ENCODE measurements around the gene PIK3R2. TPM values are rescaled to one million over a fixed set of nuclear protein-coding genes. Genes with fewer than 3 reads are reported as not detected.
A peak's percentile ranks its signal among the peaks of the same experiment; 100 is the strongest.

Gene PIK3R2
- total and polyA plus RNA-seq, 2 of the 13 experiments (the other 11 are each of a cell fraction or from before 2014, with no cell fraction given) = 18.6 to 25.3 TPM

DNA sequence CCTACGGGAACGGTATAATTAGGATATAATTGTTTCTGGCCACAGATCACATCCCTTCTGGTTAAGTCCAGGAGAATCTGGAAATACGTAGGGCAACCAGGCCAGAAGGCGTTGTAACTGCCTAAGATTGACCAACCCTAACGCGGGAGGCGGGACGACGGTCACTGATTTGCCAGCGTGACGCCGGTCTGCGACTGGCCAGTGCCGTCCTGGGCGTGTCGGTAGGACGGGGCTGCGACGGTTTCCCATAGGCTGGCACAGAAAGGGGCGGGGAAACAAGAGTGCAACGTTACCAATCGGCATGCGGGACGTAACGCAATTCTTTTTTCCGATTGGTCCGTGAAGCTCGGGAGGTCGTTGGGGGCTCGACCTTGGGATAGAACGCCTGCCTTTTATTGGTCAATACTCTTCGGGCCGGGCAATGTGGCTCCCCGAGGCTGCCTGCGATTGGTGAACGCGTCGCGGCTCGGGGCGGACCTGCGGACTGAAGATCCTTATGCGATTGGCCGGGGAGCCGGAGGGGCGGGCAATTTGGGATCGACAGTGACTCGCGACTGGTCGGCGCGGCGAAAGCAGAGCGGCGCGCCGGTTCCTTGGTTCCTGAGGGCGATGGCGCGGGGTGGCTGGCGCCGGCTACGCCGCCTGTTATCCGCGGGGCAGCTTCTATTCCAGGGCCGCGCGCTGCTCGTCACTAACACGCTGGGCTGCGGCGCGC is 39.9 kb downstream of the PIK3R2 start, which contains the start of gene MPV17L2 (continued):
- TF ChIP-seq, protein P1, sequence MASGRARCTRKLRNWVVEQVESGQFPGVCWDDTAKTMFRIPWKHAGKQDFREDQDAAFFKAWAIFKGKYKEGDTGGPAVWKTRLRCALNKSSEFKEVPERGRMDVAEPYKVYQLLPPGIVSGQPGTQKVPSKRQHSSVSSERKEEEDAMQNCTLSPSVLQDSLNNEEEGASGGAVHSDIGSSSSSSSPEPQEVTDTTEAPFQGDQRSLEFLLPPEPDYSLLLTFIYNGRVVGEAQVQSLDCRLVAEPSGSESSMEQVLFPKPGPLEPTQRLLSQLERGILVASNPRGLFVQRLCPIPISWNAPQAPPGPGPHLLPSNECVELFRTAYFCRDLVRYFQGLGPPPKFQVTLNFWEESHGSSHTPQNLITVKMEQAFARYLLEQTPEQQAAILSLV (CRISPR knock-in tag; IDR thresholded peaks at IDR 0.05; ENCODE audit: borderline replicate concordance) = no peak
- no peak for TF ChIP-seq RFX1 (IDR thresholded peaks at IDR 0.05)
- TF ChIP-seq NCOA1 (CRISPR knock-in tag; IDR thresholded peaks at IDR 0.05) = peak; percentile 72; the same call in 1 of the 2 replicates
- TF ChIP-seq CBFB (CRISPR knock-in tag; IDR thresholded peaks at IDR 0.05) = no peak
- TF ChIP-seq ONECUT2 (CRISPR knock-in tag; IDR thresholded peaks at IDR 0.05) = no peak
- no peak for TF ChIP-seq CENPX (CRISPR knock-in tag; IDR thresholded peaks at IDR 0.05)
- TF ChIP-seq TBP (CRISPR knock-in tag; IDR thresholded peaks at IDR 0.05) = 0 out of 2 replicates have a peak, but pooled peaks have one; percentile 41
- TF ChIP-seq ZFY (CRISPR knock-in tag; IDR thresholded peaks at IDR 0.05) = peak; percentile 57
- TF ChIP-seq, protein P2, sequence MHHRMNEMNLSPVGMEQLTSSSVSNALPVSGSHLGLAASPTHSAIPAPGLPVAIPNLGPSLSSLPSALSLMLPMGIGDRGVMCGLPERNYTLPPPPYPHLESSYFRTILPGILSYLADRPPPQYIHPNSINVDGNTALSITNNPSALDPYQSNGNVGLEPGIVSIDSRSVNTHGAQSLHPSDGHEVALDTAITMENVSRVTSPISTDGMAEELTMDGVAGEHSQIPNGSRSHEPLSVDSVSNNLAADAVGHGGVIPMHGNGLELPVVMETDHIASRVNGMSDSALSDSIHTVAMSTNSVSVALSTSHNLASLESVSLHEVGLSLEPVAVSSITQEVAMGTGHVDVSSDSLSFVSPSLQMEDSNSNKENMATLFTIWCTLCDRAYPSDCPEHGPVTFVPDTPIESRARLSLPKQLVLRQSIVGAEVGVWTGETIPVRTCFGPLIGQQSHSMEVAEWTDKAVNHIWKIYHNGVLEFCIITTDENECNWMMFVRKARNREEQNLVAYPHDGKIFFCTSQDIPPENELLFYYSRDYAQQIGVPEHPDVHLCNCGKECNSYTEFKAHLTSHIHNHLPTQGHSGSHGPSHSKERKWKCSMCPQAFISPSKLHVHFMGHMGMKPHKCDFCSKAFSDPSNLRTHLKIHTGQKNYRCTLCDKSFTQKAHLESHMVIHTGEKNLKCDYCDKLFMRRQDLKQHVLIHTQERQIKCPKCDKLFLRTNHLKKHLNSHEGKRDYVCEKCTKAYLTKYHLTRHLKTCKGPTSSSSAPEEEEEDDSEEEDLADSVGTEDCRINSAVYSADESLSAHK (CRISPR knock-in tag; IDR thresholded peaks at IDR 0.05; ENCODE audit: borderline replicate concordance) = no peak
- TF ChIP-seq ARNTL (CRISPR knock-in tag; IDR thresholded peaks at IDR 0.05) = no peak
- TF ChIP-seq ZNF589 (CRISPR knock-in tag; conservative IDR thresholded peaks at IDR 0.05) = no peak
- TF ChIP-seq HNRNPUL1 (IDR thresholded peaks at IDR 0.05; ENCODE audit: low read depth, low read length) = no peak
- TF ChIP-seq, protein P3, sequence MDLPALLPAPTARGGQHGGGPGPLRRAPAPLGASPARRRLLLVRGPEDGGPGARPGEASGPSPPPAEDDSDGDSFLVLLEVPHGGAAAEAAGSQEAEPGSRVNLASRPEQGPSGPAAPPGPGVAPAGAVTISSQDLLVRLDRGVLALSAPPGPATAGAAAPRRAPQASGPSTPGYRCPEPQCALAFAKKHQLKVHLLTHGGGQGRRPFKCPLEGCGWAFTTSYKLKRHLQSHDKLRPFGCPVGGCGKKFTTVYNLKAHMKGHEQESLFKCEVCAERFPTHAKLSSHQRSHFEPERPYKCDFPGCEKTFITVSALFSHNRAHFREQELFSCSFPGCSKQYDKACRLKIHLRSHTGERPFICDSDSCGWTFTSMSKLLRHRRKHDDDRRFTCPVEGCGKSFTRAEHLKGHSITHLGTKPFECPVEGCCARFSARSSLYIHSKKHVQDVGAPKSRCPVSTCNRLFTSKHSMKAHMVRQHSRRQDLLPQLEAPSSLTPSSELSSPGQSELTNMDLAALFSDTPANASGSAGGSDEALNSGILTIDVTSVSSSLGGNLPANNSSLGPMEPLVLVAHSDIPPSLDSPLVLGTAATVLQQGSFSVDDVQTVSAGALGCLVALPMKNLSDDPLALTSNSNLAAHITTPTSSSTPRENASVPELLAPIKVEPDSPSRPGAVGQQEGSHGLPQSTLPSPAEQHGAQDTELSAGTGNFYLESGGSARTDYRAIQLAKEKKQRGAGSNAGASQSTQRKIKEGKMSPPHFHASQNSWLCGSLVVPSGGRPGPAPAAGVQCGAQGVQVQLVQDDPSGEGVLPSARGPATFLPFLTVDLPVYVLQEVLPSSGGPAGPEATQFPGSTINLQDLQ (CRISPR knock-in tag; IDR thresholded peaks at IDR 0.05) = no peak
- TF ChIP-seq HMG20B (CRISPR knock-in tag; conservative IDR thresholded peaks at IDR 0.05) = no peak
- no peak for TF ChIP-seq ZNF432 (CRISPR knock-in tag; IDR thresholded peaks at IDR 0.05; ENCODE audit: borderline replicate concordance)
- no peak for TF ChIP-seq ARID2 (CRISPR knock-in tag; IDR thresholded peaks at IDR 0.05; ENCODE audit: borderline replicate concordance)
- no peak for TF ChIP-seq ZNF263 (CRISPR knock-in tag; IDR thresholded peaks at IDR 0.05)
- TF ChIP-seq ZNF451 (CRISPR knock-in tag; IDR thresholded peaks at IDR 0.05) = no peak
- no peak for TF ChIP-seq ZNF224 (CRISPR knock-in tag; IDR thresholded peaks at IDR 0.05)
- no peak for TF ChIP-seq ZSCAN30 (CRISPR knock-in tag; IDR thresholded peaks at IDR 0.05)
- TF ChIP-seq ZNF10 (CRISPR knock-in tag; IDR thresholded peaks at IDR 0.05; ENCODE audit: borderline replicate concordance, low read depth) = no peak
- no peak for TF ChIP-seq HMGA1 (CRISPR knock-in tag; conservative IDR thresholded peaks at IDR 0.05)
- TF ChIP-seq THYN1 (CRISPR knock-in tag; IDR thresholded peaks at IDR 0.05; ENCODE audit: borderline replicate concordance, low read depth) = no peak
- no peak for TF ChIP-seq GPN1 (CRISPR knock-in tag; IDR thresholded peaks at IDR 0.05; ENCODE audit: borderline replicate concordance)
- TF ChIP-seq PTBP1 (IDR thresholded peaks at IDR 0.05; ENCODE audit: low read depth, low read length, poor library complexity, severe bottlenecking) = no peak
- peak; percentile 37; the same call in 1 of the 2 replicates for TF ChIP-seq ZNF777 (CRISPR knock-in tag; IDR thresholded peaks at IDR 0.05)
- no peak for TF ChIP-seq TP53 (CRISPR knock-in tag; conservative IDR thresholded peaks at IDR 0.05)
